ENCODE data around the gene NUPR1.

DNA sequence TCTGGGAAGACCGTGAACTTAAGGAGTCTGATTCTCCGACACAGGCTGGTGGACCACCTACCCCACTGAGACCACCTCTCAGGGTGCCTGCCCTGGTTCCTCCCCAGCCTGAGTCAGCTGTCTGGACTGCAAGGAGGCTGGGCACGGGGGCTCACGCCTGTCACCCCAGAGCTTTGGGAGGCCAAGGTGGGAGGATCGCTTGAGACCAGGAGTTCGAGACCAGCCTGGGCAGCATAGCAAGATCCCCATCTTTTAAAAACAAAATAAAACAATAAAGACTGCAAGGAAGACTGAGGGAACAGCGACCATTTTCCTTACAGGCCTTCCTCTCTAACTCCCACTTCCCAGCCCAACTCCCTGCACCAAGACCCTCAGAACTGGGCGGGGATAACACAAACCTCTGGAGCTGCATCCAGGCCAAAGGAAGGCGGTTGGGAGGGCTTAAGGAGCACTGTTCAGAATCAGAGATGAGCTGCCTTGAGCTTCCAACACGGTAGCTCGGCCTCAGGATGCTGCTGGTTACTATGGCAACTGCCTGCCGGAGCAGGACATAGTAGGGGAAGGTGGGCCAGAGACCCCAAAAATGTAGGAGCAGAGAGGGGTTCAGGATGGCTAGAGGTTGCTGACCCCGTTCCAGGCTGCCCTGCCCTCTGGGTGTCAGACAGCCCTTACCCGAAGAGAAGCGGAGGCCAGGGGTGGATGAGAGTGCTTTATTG is 40.0 kb downstream of the NUPR1 start:
- TF ChIP-seq, protein P1, sequence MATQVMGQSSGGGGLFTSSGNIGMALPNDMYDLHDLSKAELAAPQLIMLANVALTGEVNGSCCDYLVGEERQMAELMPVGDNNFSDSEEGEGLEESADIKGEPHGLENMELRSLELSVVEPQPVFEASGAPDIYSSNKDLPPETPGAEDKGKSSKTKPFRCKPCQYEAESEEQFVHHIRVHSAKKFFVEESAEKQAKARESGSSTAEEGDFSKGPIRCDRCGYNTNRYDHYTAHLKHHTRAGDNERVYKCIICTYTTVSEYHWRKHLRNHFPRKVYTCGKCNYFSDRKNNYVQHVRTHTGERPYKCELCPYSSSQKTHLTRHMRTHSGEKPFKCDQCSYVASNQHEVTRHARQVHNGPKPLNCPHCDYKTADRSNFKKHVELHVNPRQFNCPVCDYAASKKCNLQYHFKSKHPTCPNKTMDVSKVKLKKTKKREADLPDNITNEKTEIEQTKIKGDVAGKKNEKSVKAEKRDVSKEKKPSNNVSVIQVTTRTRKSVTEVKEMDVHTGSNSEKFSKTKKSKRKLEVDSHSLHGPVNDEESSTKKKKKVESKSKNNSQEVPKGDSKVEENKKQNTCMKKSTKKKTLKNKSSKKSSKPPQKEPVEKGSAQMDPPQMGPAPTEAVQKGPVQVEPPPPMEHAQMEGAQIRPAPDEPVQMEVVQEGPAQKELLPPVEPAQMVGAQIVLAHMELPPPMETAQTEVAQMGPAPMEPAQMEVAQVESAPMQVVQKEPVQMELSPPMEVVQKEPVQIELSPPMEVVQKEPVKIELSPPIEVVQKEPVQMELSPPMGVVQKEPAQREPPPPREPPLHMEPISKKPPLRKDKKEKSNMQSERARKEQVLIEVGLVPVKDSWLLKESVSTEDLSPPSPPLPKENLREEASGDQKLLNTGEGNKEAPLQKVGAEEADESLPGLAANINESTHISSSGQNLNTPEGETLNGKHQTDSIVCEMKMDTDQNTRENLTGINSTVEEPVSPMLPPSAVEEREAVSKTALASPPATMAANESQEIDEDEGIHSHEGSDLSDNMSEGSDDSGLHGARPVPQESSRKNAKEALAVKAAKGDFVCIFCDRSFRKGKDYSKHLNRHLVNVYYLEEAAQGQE (IDR thresholded peaks at IDR 0.05; ENCODE audit: low read depth) = no peak
- TF ChIP-seq ZBTB7A (IDR thresholded peaks at IDR 0.05; ENCODE audit: low read depth) (no peak), TCF12 (IDR thresholded peaks at IDR 0.05; ENCODE audit: low read depth) (no peak), CEBPB (IDR thresholded peaks at IDR 0.05) (no peak), RAD21 (IDR thresholded peaks at IDR 0.05; ENCODE audit: low read depth) (no peak), YY1 (IDR thresholded peaks at IDR 0.05; ENCODE audit: low read depth) (no peak), EP300 (IDR thresholded peaks at IDR 0.05; ENCODE audit: borderline replicate concordance) (no peak), NFIC (IDR thresholded peaks at IDR 0.05) (no peak), TEAD4 (IDR thresholded peaks at IDR 0.05) (no peak)
